Endothelial cell (in vitro differentiated cells): ENCODE measurements around the gene SERTAD3. TPM values are rescaled to one million over a fixed set of nuclear protein-coding genes. Genes with fewer than 3 reads are reported as not detected.

Experiments used
- DNase-seq: peaks from one replicate; pipeline ENCODE4 v3.0.0; 2021; ENCODE audit warnings: low spot score
- H3K27ac Mint-ChIP-seq: one replicate; pipeline ENCODE4 v1.8.0; 2021; ENCODE audit warnings: mixed read lengths, inconsistent platforms; ENCODE audit not compliant: unreplicated experiment
- H3K27me3 Mint-ChIP-seq: one replicate; pipeline ENCODE4 v1.8.0; 2021; ENCODE audit warnings: mild to moderate bottlenecking, moderate library complexity, mixed read lengths, inconsistent platforms; ENCODE audit not compliant: unreplicated experiment
- H3K36me3 Mint-ChIP-seq: one replicate; pipeline ENCODE4 v1.8.0; 2021; ENCODE audit warnings: mild to moderate bottlenecking, low read depth, mixed read lengths, inconsistent platforms; ENCODE audit not compliant: unreplicated experiment
- H3K4me1 Mint-ChIP-seq: one replicate; pipeline ENCODE4 v1.8.0; 2021; ENCODE audit warnings: mild to moderate bottlenecking, mixed read lengths, inconsistent platforms; ENCODE audit not compliant: unreplicated experiment
- H3K4me3 Mint-ChIP-seq: one replicate; pipeline ENCODE4 v1.8.0; 2021; ENCODE audit warnings: mild to moderate bottlenecking, mixed read lengths, inconsistent platforms; ENCODE audit not compliant: unreplicated experiment
- H3K9me3 Mint-ChIP-seq: one replicate; pipeline ENCODE4 v1.8.0; 2021; ENCODE audit warnings: mixed read lengths, inconsistent platforms; ENCODE audit not compliant: unreplicated experiment
- total RNA-seq: library from RNA; stranded (reverse); fragmentation: NEBNext Ultra II Directional; extraction: Animal tissue kit (Norgen Biotek cat#: 25700); gene quantifications from one replicate; pipeline ENCODE4 v1.2.1, GENCODE V29; 2021; ENCODE audit not compliant: unreplicated experiment
- TF ChIP-seq, protein P1 (sequence below): fragments of 200-600 bp; sonication (generic); IDR thresholded peaks from one replicate; pipeline ENCODE4 v1.5.0; 2021; ENCODE audit warnings: antibody characterized with exemption; ENCODE audit not compliant: unreplicated experiment

The SERTAD3 gene
- total RNA-seq, 1 donor from 2014 or later, result 42.9 TPM

DNA sequence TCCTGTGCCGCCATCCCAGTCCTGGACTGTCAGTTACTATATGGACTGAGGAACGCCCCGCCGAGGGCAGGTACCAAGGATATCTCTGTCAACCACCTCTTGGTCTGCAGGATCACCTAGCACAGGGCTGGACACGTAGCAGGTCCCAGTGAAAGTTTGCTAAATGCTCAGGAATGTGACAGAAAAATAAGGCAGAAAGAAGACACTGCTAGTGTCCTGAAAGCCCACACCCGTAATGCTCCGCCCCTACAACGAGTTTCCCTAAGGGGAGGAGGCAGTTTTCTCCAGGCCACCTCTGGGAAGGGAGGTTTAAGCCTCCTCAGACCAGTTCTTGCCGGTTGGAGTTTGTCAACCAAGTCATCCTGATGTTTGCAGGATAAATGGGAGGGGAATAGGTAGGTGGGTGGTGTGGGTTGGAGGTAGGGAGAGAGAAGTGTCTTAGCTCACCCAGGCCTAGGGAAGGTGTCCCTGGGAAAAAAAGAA is 1.7 kb upstream of the SERTAD3 start:
- H3K27ac Mint-ChIP-seq, result peak overlapping the region; percentile 42
- no peak for DNase-seq
- H3K4me3 Mint-ChIP-seq, result peak overlapping the region; percentile 76
- peaks cover 6% of the 10 kb centered on the region for H3K27me3 Mint-ChIP-seq
- TF ChIP-seq, protein P1, sequence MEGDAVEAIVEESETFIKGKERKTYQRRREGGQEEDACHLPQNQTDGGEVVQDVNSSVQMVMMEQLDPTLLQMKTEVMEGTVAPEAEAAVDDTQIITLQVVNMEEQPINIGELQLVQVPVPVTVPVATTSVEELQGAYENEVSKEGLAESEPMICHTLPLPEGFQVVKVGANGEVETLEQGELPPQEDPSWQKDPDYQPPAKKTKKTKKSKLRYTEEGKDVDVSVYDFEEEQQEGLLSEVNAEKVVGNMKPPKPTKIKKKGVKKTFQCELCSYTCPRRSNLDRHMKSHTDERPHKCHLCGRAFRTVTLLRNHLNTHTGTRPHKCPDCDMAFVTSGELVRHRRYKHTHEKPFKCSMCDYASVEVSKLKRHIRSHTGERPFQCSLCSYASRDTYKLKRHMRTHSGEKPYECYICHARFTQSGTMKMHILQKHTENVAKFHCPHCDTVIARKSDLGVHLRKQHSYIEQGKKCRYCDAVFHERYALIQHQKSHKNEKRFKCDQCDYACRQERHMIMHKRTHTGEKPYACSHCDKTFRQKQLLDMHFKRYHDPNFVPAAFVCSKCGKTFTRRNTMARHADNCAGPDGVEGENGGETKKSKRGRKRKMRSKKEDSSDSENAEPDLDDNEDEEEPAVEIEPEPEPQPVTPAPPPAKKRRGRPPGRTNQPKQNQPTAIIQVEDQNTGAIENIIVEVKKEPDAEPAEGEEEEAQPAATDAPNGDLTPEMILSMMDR, result no peak
- peaks cover 18% of the 10 kb centered on the region for H3K4me1 Mint-ChIP-seq
- peaks cover 21% of the 10 kb centered on the region for H3K36me3 Mint-ChIP-seq
- no peaks in the 10 kb centered on the region for H3K9me3 Mint-ChIP-seq

DNA sequence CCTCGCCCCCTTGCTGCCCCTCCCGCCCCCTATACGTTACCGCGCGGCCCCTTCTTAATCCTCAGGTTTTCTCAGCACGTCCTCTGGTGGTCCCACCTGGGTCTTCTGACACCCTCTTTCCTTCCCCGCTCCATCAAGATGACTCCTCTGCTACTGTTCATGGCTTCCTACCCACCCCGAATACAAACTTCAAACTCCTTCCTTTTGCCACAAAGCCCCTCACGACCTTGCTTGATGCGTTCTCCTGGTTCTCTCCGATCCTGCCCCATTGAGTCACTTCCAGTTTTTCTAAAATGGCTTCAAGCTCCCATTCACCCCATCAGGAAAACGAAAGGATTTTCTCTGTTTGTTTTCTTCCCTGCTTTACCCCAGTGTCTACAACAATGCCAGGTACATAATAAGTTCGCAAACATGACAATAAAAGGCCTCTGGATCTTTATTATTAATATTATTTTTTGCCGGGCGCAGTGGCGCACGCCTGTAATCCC is 734 bp upstream of the SERTAD3 start:
- DNase-seq, result no peak
- H3K36me3 Mint-ChIP-seq, result peaks cover 21% of the 10 kb centered on the region
- peaks cover 18% of the 10 kb centered on the region for H3K4me1 Mint-ChIP-seq
- H3K4me3 Mint-ChIP-seq, result peak overlapping the region; percentile 94
- H3K27ac Mint-ChIP-seq, result peak overlapping the region; percentile 99
- TF ChIP-seq, protein P1, result no peak
- no peaks in the 10 kb centered on the region for H3K9me3 Mint-ChIP-seq
- H3K27me3 Mint-ChIP-seq, result peaks cover 6% of the 10 kb centered on the region

DNA sequence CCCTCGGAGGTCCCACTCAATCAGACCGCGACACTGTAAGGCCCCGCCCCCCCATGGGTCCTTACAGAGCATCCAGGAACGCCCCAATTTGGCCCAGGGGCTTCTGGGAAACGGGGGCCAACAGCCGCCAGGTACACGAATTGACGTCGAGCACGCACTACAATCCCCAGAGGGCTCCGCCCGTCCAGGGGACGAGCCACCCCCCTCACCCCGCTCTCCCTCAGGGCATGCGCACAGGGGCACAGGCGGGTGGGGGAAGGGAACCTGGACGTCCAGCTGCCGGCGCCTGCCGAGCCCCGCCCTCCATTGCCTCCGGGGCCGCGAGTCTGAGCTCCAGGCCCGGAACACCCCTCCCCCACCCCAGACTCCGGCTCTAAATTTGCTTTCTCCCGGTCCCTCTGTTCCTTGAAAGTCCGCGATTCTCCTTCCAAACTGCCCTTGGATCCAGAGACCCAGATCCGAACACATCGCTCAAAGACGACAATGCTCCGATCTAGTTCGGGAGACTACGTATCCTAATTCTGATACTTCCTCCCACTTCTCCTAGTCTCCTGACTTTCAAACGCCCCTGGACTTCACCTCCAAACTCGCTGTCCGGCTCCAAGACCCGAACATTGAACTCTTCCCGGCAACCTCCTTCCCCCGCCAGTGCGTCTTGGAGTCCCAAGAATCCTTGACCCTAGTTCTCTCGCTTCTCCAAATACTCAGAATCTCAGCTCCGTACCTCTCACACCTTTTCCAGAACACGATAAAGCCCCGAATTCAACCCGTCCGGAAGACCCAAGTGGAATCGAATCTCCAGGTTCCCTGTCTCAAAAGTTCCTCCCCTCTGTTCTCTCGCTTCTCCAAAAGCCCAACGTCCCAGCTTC is 770 bp downstream of the SERTAD3 start:
- peak; percentile 99 for DNase-seq
- TF ChIP-seq, protein P1, result no peak
- H3K4me1 Mint-ChIP-seq, result peaks cover 18% of the 10 kb centered on the region
- H3K4me3 Mint-ChIP-seq, result peak overlapping the region; percentile 99
- peak overlapping the region; percentile 100 for H3K27ac Mint-ChIP-seq
- H3K9me3 Mint-ChIP-seq, result no peaks in the 10 kb centered on the region
- H3K27me3 Mint-ChIP-seq, result peaks cover 6% of the 10 kb centered on the region
- H3K36me3 Mint-ChIP-seq, result peaks cover 21% of the 10 kb centered on the region

DNA sequence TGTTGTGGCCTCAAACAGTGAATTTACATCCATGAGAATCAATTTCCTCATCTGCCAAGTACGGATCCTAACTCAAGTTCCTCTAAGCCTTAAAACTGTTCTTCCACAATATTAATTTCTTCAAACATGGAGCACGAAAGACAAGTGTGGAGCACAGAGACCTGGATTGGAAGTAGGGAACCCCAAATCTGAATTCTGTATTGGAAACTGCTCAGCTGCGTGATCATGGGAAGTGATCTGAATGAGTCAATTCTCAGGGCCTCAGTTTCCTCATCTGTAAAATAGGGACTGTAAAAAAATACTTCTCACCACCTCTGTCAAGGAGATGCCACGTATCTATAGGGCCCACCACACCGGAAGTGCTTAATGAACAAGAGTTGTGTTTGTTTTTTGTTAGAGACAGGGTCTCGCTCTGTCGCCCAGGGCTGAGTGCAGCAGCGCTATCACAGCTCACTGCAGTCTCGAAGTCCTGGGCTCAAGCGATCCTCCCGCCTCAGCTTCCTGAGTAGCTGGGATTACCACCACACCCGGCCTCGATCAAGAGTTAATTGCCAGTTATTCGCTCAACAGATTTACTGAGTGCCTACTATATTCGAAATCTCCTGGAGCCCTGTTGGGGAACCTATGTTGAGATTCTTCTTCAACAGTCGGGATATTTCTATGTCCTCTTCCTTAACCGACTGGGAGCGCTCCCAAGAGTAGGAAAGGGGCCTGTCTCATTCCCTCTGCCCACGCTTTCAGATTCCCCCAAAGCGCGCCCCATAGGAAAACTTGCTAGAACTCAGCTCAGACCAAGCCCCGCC is 1.6 kb downstream of the SERTAD3 start:
- H3K4me1 Mint-ChIP-seq, result peaks cover 18% of the 10 kb centered on the region
- peak overlapping the region; percentile 90 for H3K4me3 Mint-ChIP-seq
- H3K27me3 Mint-ChIP-seq, result peaks cover 7% of the 10 kb centered on the region
- no peak for DNase-seq
- H3K27ac Mint-ChIP-seq, result peak overlapping the region; percentile 82
- peaks cover 21% of the 10 kb centered on the region for H3K36me3 Mint-ChIP-seq
- TF ChIP-seq, protein P1, result no peak
- no peaks in the 10 kb centered on the region for H3K9me3 Mint-ChIP-seq
